HG02763 (cell line): Measurements from ENCODE around the gene TTLL8.

Source experiments
- ATAC-seq: cut with Tn5 transposase; IDR thresholded peaks from one replicate; pipeline ENCODE4 v1.9.1; 2021; ENCODE audit warnings: mild to moderate bottlenecking, moderate library complexity; ENCODE audit not compliant: unreplicated experiment

Gene TTLL8

GRCh38 chr22:50045211-50046018 is 12.7 kb downstream of the TTLL8 start:
- no peak for ATAC-seq

GRCh38 chr22:50044485-50045118 is 13.5 kb downstream of the TTLL8 start:
- ATAC-seq, result no peak

- no peak for ATAC-seq
Observed at GRCh38 chr22:50041361-50042065, 16.6 kb downstream of the TTLL8 start.

- ATAC-seq, result no peak
Observed at GRCh38 chr22:50040717-50041116, 17.4 kb downstream of the TTLL8 start.

- no peak for ATAC-seq
Observed at GRCh38 chr22:50039669-50040443, 18.2 kb downstream of the TTLL8 start.

GRCh38 chr22:50035976-50036724 is 21.9 kb downstream of the TTLL8 start:
- ATAC-seq, result no peak

GRCh38 chr22:50035131-50035881 is 22.8 kb downstream of the TTLL8 start:
- ATAC-seq, result no peak

GRCh38 chr22:50034126-50035081 is 23.7 kb downstream of the TTLL8 start:
- ATAC-seq, result no peak

GRCh38 chr22:50032941-50033601 is 25.0 kb downstream of the TTLL8 start:
- ATAC-seq, result no peak

GRCh38 chr22:50032109-50032871 is 25.8 kb downstream of the TTLL8 start:
- no peak for ATAC-seq

- ATAC-seq, result no peak
Observed at GRCh38 chr22:50031189-50032091, 26.7 kb downstream of the TTLL8 start.

- ATAC-seq, result no peak
Observed at GRCh38 chr22:50030297-50031188, 27.6 kb downstream of the TTLL8 start.

GRCh38 chr22:50027639-50028537 is 30.2 kb downstream of the TTLL8 start:
- no peak for ATAC-seq

- no peak for ATAC-seq
Observed at GRCh38 chr22:50025993-50026392, 32.1 kb downstream of the TTLL8 start.
